ENCODE results near the gene NUDT14. TPM values are rescaled to one million over a fixed set of nuclear protein-coding genes. Genes with fewer than 3 reads are reported as not detected.

NUDT14 gene
- total and polyA plus RNA-seq, 4 experiments from 2014 or later = 10.5 to 20.2 (median 17.7) TPM

- H3K27ac Mint-ChIP-seq = no peak overlapping the region
- peaks cover 0 to 2% of the 10 kb centered on the region in 2 donors for H3K36me3 Mint-ChIP-seq
- peaks cover 29 to 33% of the 10 kb centered on the region in 2 donors for H3K27me3 Mint-ChIP-seq
- intact Hi-C loops (cut with micrococcal nuclease) = no loop called here
- peaks cover 0 to 28% (median 18%) of the 10 kb centered on the region in 8 donors for H3K9me3 Mint-ChIP-seq
- Histone ChIP-seq H3K4me3 (ENCODE audit: low read length in 2 of 2) (no peak overlapping the region), H3K27ac (ENCODE audit: low read depth, low read length) (no peak overlapping the region), H3K9me3 (ENCODE audit: control insufficient read depth in 1 of 2, low read length in 2 of 2) (no peaks in the 10 kb centered on the region), H3K36me3 (ENCODE audit: insufficient read depth, low read length) (no peaks in the 10 kb centered on the region), H3K27me3 (ENCODE audit: insufficient read depth, low read length) (peaks cover 7% of the 10 kb centered on the region), H3K4me1 (ENCODE audit: insufficient read depth, low read length) (peaks cover 8% of the 10 kb centered on the region)
- CTCF ChIA-PET (ENCODE audit: partially characterized antibody) = no interaction called here
- POLR2A ChIA-PET (ENCODE audit: partially characterized antibody) = no interaction called here
- no peak for DNase-seq
- peaks cover 4 to 8% (median 6%) of the 10 kb centered on the region in 4 donors for H3K4me1 Mint-ChIP-seq
- H3K4me3 Mint-ChIP-seq = no peak overlapping the region
These were observed 57.9 kb downstream of the NUDT14 start for GRCh38 chr14:105123064-105123665.

Small RNAs within 50 kb of the gene (microRNA-seq; reads per million reads assigned to microRNA genes)
- not detected for gene MIR6765 (ENCODE audit: borderline microRNAs expressed, borderline number of aligned reads, borderline replicate concordance)

Other genes with a start within 250 kb of the NUDT14 start
- under 1 TPM; 0.06 to 0.15 TPM for gene AHNAK2, start 202.9 kb downstream of the NUDT14 start, total RNA-seq
- gene AHNAK2, start 202.9 kb downstream of the NUDT14 start, polyA plus RNA-seq = not detected
- 1 to 10 TPM; 1.3 to 1.6 TPM for gene CLBA1, start 195.5 kb downstream of the NUDT14 start, total RNA-seq
- 1 to 10 TPM; 1.2 to 1.3 TPM for gene CLBA1, start 195.5 kb downstream of the NUDT14 start, polyA plus RNA-seq
- gene CDCA4, start 160.2 kb downstream of the NUDT14 start, total RNA-seq = 10 to 100 TPM; 17.1 to 19.0 TPM
- gene CDCA4, start 160.2 kb downstream of the NUDT14 start, polyA plus RNA-seq = 10 to 100 TPM; 18.7 to 20.9 TPM
- 10 to 100 TPM; 47.3 to 49.2 TPM for gene GPR132, start 115.9 kb downstream of the NUDT14 start, total RNA-seq
- 10 to 100 TPM in 1 of 2 donors, 1 to 10 TPM in 1; 4.9 to 40.0 TPM for gene GPR132, start 115.9 kb downstream of the NUDT14 start, polyA plus RNA-seq
- gene JAG2, start 12.5 kb downstream of the NUDT14 start, total RNA-seq = under 1 TPM; 0.29 to 0.80 TPM
- gene JAG2, start 12.5 kb downstream of the NUDT14 start, polyA plus RNA-seq = not detected
- 10 to 100 TPM; 52.0 to 56.7 TPM for gene BTBD6, start 67.2 kb upstream of the NUDT14 start, total RNA-seq
- 10 to 100 TPM in 1 of 2 donors, 1 to 10 TPM in 1; 5.4 to 17.4 TPM for gene BTBD6, start 67.2 kb upstream of the NUDT14 start, polyA plus RNA-seq
- 10 to 100 TPM; 49.7 to 56.0 TPM for gene BRF1, start 119.7 kb upstream of the NUDT14 start, total RNA-seq
- 10 to 100 TPM in 1 of 2 donors, 1 to 10 TPM in 1; 3.0 to 10.2 TPM for gene BRF1, start 119.7 kb upstream of the NUDT14 start, polyA plus RNA-seq
- 10 to 100 TPM; 70.9 to 76.6 TPM for gene PACS2, start 133.4 kb upstream of the NUDT14 start, total RNA-seq
- 1 to 10 TPM; 1.9 to 7.7 TPM for gene PACS2, start 133.4 kb upstream of the NUDT14 start, polyA plus RNA-seq
- gene TEX22, start 217.2 kb upstream of the NUDT14 start, total RNA-seq = 1 to 10 TPM; 4.7 to 7.5 TPM
- gene TEX22, start 217.2 kb upstream of the NUDT14 start, polyA plus RNA-seq = not detected
- 100 to 1,000 TPM; 122 to 123 TPM for gene MTA1, start 238.5 kb upstream of the NUDT14 start, total RNA-seq
- 1 to 10 TPM; 1.5 to 6.0 TPM for gene MTA1, start 238.5 kb upstream of the NUDT14 start, polyA plus RNA-seq